GM10266 (cell line): ENCODE measurements around the gene CRY2.

Experiments used
- DNase-seq: peaks from one replicate; pipeline ENCODE4 v3.0.0; 2012; ENCODE audit errors: extremely low spot score
- TF ChIP-seq, protein P1 (sequence below): IDR thresholded peaks from 2 replicates; pipeline ENCODE4 v1.5.1; 2012; ENCODE audit warnings: mild to moderate bottlenecking, low read depth; ENCODE audit not compliant: control insufficient read depth, insufficient read depth; ENCODE audit errors: missing control alignments

Gene CRY2

DNA sequence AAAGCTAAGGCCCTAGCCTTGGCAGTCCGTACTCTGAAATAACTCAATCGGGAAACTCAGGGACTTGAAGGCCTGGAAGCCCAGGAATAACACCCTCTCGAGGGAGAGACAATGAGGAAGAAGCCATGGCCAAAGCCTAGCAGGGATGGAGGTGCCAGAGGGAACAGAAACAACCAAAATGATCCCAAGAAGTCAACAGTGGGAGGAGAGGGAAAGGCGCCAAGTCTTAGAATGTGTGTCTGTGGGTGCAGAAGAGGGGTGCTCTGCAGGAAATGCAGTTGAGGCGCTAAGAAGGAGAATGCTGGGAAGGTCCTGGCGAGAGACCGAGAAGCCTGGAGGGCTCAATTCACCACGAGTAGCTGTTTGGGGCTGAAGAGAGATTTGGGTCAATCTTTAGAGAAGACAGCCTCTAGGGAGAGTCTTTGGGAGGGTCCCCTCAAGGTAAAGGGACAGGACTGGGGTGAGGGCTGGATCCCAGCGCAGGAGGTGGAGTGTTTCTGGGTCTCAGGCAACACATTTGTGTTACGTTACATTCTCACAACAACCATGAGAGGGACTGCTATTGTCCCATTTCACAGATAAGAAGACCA lies 37.4 kb downstream of the CRY2 start:
- DNase-seq = peak; percentile 22
- TF ChIP-seq, protein P1, sequence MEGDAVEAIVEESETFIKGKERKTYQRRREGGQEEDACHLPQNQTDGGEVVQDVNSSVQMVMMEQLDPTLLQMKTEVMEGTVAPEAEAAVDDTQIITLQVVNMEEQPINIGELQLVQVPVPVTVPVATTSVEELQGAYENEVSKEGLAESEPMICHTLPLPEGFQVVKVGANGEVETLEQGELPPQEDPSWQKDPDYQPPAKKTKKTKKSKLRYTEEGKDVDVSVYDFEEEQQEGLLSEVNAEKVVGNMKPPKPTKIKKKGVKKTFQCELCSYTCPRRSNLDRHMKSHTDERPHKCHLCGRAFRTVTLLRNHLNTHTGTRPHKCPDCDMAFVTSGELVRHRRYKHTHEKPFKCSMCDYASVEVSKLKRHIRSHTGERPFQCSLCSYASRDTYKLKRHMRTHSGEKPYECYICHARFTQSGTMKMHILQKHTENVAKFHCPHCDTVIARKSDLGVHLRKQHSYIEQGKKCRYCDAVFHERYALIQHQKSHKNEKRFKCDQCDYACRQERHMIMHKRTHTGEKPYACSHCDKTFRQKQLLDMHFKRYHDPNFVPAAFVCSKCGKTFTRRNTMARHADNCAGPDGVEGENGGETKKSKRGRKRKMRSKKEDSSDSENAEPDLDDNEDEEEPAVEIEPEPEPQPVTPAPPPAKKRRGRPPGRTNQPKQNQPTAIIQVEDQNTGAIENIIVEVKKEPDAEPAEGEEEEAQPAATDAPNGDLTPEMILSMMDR = no peak

DNA sequence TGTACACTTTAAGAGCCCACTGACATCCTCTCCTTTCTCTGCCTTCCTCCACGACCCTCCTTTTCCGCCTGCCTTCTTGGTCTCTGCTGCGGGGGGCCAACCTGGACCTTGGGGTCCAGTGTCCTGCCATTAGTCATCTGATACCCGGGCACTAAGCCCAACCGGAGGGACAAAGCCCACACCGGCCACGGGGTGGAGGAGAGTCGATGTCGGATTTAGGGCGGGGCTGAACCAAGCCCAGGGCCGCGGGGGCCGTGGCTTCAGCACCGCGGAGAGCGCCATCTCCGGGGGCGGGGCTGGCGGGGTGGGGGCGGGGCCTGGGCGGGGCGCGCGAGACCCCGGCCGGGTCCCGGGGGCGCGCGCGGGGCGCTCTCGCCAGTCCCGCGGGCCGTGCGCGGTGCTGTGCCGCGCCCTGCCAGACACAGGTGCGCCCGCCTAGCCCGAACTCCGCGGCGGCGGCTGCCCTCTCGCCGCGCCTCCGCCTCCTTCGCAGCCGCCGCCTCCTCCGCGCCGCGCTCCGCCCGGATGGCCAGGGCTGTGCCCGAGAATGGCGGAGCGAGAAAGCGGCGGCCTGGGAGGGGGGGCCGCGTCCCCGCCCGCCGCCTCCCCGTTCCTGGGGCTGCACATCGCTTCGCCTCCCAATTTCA lies 38.1 kb downstream of the CRY2 start, which contains the start of gene MAPK8IP1:
Gene MAPK8IP1 (plus strand): TSS at position 378 of the 647 bp plus-strand sequence. CDS start 170 bp downstream, at position 548.
- TF ChIP-seq, protein P1 = no peak
- peak; percentile 89 for DNase-seq

DNA sequence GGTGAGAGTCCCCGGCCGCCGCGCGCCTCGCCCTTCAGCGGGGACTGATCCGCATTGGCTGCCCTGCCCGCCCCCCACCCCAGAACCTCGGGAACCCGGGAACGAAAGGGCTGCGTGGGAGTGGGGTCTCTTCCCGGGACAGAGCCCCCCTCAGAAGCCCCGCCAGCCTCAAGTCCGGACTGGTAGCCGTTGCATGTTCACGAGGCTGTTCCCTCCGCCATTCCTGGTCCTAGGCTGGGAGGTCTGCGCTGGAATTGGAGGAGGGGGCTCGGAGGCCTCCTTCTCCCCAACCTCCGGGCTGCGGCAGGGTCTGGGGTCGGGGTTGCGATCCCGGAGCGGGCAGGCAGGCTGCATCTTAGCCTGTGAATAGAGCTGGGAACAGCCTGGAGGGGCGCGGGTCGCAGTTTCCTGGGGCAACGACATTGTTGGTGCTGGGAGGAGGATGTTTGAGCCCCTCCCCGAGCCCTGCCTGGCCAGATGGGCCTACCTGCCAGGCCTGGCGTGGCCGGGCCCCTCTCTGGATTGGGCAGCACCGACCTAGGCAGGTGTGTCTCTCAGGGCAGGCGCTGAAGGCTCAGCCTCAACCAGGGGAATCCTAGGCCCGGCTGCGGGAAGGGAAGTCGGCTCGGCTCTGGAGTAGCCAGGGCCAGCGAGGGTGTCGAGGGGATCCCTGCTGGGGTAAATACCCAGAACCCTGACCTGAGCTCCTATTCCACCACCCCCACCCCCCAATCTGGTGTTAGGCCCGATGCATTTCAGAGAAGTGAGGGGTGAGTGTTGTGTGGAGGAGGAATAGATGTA lies 38.8 kb downstream of the CRY2 start:
- peak; percentile 47 for DNase-seq
- TF ChIP-seq, protein P1 = no peak

DNA sequence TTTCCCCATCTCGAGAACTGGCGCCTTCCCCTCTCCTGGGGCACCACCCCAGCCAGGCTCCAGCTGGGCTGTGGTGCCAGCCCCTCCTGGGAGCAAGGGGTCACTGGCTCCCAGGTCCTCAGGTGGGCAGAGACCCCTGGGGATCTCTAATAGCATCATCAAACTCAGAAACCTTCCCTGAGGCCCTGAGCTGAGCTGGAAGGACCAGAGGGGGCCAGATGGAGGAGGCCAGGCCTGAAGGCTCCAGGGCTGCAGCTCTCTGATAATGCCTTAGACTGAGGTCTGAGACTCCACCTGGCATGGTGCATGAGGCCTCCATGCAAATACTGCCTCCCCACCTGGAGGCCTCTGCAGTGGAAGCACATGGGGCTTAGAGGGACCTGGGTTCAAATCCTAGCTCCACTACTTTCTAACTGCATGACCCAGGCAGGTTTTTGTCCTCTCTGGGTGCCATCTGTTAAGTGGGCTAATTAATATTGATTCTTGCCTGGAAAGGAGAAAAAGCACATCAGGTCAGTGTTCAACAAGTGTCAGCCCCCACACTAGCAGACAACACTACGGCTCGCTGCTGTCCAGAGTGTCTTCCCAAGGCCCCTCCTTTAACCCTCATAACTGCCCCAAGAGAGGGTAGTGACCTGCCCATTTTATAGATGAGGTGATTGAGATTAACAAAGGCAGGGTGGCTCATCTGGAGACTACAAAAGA lies 39.7 kb downstream of the CRY2 start:
- DNase-seq = peak; percentile 9
- TF ChIP-seq, protein P1 = no peak

DNA sequence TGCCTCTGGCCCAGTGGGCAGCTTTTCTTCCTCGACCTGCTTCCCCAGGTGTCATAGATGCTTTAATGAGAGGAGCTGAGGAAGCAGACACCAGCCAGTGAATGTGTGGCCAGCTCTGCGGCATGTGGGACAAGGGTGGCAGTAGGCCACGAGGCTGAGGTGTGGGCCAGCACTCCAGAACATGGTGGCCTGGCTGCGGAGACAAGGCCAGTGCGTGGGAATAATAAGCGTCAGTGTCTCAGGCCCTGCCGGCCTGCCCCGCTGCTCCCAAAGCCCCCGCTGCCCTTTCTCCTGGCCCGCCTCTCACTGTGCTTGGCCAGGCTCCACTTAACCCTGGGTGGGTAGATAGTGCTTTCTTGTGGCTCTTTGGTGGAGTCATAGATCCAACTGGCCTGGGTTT lies 40.3 kb downstream of the CRY2 start:
- TF ChIP-seq, protein P1 = no peak
- DNase-seq = no peak

DNA sequence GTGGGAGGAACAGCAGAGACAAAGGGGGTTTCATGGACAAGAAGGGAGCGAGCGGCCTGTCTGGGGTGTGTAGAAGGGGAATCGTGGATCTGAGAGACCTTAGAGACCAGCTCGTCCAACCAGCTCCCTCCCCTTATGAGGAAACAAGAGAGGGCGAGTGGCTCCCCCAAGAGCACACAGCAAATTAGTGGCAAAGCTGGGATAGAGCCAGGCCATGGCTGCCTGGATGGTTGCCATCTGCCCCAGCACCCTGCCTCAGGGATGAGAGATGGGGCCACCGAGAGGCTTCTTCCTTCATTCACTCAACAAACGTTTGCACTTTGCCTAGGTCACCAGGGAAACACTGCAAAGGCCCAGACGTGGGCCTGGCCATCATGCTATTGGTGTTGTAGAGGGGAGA lies 42.3 kb downstream of the CRY2 start:
- TF ChIP-seq, protein P1 = no peak
- no peak for DNase-seq
